CD4-positive, alpha-beta T cell treated with Interleukin-17A for 4 hours (primary cell): ENCODE data around the gene VSTM2B.

ENCODE experiments used
- DNase-seq: peaks from one replicate; pipeline ENCODE4 v3.0.0-alpha.2; 2020; ENCODE audit warnings: mixed read lengths

Gene VSTM2B

GRCh38 chr19:29569038-29569911 lies 43.5 kb downstream of the VSTM2B start:
- no peak for DNase-seq

DNA sequence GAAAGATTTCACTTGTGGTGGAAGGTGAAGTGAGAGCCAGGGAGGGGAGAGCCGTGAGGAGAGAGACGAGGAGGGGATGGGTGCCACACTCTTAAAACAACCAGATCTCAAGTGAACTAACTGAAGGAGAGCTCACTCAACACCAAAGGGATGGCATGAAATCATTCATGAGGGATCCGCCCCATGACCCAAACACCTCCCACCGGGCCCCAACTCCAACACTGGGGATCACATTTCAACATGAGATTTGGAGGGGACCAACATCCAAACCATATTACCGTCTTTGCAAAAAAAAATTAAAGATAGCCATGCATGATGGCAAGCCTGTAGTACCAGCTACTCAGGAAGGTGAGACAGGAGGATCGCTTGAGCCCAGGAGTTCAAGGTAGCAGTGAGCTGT lies 45.4 kb downstream of the VSTM2B start:
- DNase-seq: no peak

- no peak for DNase-seq
Measured at GRCh38 chr19:29573486-29573885, 47.7 kb downstream of the VSTM2B start.

DNA sequence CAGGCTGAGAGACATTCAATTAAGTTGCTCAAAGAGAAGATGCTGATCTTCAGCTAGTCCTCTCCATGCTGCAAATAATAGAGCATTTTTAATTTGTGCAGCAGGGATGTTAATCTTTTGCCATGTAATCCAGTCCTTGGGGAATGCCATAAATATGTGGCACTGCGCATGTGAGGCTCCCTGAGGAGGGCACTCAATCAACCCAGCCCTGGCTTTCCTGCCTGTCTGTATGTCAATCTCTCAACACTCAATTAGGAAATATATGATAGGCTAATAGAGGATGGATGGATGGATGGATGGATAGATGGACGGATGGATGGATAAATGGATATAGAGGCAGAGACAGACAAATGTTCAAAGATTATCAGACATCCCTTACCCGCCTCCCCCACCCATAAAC lies 48.7 kb downstream of the VSTM2B start:
- no peak for DNase-seq

GRCh38 chr19:29576046-29576606 lies 50.3 kb downstream of the VSTM2B start:
- no peak for DNase-seq

DNA sequence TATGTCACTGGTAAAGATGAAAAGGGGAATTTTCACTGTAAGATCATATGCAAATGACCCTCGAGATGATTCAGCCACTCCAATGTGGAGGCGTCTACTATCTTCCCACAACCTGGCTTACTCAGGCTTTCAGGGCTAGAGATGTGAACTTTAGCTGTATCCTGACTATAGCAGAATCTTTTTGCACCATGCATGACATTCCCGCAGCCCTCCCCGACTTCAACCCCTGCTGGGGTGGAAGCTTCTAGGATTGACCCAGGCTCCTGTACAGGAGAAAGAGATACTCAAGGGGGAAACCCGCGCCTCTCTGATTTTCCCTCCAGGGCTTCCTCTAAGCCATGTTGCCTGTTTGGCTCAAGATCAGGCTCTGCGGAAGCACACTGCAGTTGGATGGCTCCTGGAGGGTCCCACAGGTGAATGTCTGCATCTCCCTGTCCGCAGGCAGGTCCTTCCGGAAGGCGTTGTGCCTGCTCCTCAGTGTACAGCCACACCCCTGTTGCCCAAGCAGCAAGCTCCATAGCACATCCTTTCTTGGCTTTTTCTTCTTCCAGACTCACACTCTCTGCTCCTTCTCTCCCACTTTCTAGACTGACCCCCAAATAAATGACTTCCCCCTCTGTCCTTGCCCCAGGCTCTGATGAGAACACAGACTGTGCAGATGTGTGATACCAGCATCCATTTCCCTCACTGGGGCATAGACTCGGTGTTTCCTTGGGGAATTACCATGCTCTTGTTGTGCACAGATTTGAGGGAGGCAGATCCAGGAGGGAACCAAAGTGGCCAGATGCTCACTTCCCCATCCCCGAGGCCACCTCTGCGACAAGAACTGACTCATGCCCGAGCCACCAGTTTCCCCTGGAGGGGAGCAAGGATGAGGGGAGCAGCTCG lies 51.2 kb downstream of the VSTM2B start:
- no peak for DNase-seq

GRCh38 chr19:29577649-29577963 lies 51.8 kb downstream of the VSTM2B start:
- no peak for DNase-seq

- DNase-seq: no peak
Measured at GRCh38 chr19:29578349-29578748, 52.6 kb downstream of the VSTM2B start.

GRCh38 chr19:29579308-29579910 lies 53.6 kb downstream of the VSTM2B start:
- no peak for DNase-seq

GRCh38 chr19:29581398-29581797 lies 55.6 kb downstream of the VSTM2B start:
- no peak for DNase-seq

GRCh38 chr19:29583196-29583999 lies 57.6 kb downstream of the VSTM2B start:
- DNase-seq: no peak

GRCh38 chr19:29586401-29586800 lies 60.6 kb downstream of the VSTM2B start:
- DNase-seq: no peak

DNA sequence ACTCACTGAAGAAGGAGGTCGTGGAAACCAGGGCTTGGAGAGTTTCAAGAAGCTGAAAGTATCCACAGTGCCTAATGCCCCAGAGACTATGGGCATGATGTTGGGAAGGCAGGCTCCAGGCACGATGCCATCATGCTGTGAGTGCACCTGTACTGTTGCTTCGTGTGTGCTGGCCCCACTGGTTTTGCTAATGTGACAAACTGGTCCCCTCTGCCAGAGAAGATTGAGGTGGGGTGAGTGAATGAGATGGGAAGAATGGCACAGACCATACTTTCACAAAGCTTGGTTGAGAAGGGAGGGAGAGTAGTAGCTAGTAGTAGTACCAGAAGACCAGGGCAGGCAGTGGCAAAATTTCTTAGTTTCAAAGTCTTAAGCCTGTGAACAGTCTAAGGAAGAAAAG lies 61.3 kb downstream of the VSTM2B start:
- DNase-seq: no peak

DNA sequence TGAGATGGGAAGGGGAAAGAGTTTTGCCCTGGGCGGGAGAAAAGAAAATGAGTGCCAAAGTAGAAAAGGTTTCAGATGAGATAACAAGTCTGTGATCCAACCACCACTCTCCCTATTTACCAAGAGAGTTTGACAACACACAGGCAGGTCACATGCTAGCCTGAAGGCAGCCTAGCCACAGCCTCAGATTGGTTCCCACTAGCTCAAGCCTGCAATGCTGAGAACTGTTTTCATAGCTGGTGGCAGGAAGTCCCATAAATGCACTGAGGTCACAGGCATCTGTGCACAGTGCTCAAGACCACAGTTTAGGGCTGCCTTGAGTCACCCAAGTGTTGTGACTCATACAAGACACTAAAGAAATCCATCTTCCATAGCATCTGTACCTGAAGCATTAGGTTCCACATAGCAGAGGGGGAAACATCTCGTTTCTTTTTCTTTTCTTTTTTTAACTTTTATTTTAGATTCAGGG lies 61.8 kb downstream of the VSTM2B start:
- DNase-seq: peak; percentile 44

DNA sequence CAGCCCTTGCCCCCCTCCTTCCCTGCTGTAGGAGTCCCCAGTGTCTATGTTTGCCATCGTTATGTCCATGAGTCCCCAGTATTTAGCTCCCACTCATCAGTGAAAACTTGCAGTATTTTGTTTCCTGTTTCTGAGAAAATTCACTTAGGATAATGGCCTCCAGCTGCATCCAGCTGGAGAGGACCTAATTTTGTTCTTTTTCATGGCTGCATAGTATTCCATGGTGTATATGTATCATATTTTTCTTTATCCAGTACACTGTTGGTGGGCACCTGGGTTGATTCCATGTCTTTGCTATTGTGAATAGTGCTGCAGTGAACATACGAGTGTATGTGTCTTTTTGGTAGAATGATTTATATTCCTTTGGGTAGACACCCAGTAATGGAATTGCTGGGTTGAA lies 62.3 kb downstream of the VSTM2B start:
- DNase-seq: no peak

DNA sequence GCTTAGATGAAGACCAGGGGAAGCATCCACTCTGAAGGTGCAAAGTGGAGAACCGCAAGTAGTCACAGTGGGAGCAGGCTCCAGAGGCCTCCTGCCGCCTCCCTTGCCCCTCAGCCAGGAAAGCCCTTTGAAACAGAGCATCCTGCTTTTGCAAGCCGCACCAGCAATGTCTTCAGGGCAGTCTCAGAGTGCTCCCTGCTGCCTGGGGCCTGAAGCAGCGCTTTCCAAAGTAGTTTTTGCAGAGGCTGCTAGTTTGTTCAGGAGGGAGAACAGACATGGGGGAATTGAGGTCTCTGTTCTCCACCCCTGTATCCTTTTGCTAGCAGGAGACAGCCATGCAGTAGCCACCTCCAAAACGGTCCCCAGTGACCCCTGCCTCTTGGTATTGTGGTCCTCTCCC lies 64.5 kb downstream of the VSTM2B start:
- no peak for DNase-seq

DNA sequence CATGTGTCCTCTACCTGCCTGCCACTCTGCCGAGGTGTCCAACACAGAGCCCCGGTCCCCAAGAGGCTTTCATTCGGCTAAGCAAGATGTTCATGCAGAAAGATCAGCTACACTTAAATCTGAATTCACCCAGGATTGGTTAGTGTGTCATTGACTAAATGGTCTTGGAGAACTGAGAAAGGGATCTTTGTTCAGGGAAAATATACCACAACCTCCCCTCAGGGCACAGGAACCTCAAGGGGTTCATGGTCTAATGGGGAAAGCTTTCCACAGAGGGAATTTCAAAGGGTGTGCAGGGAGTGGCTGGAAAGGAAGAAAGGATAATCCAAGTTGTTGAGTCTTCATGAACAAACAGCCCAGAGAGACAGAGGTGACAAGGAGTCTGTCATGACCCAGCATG lies 65.9 kb downstream of the VSTM2B start:
- no peak for DNase-seq

DNA sequence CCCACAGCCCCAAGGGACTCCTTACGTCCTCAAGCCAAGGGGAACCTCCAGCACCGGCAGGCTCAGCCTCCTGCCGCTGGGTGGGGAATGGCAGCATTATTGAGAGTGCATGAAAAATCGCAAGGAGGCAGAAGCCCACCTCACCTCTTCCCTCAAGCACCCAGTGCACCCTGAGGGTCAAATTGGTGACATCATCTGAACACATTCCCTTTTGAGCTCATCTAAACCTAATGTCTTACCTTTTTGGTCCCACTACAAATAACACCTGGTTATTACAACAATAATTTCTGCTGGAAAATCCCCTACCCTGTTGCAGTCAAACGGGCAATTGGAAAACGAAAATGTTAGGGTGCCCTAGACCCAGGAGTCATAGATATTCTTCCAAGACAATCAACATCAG lies 68.1 kb downstream of the VSTM2B start:
- no peak for DNase-seq

DNA sequence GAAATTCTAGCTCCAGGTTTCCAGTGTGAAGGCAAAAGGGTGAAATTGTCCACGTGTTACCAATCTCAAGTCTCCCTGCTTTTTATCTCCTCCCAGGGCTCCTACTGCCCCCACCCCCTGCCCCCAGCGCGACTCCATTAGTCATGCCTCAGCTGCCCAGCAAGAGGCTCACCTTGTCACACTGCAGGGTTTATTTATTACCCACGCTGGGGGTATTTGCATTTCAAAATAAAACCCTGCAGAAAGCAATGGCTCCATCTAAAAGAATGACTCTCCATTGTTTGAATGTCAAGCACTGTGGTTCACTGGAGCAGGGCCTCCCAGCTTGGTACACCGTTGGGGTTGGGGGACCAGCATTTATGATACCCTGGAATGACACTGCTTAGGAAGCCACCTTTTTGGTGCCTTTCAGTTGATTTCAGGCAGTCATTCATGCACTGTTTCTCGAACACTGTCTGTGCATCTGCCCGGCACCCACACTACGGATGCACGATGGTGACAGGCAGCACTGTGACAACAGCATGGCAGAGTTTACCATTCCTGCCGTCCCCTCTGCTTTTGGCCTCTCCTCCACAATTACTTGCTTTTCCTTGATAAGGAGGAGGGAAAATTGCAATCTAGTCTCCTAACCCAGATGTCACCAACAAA lies 70.4 kb downstream of the VSTM2B start:
- DNase-seq: no peak

- DNase-seq: no peak
Measured at GRCh38 chr19:29596885-29597525, 71.2 kb downstream of the VSTM2B start.

GRCh38 chr19:29598036-29598435 lies 72.2 kb downstream of the VSTM2B start:
- DNase-seq: no peak
